IPS-18a (cell line): ENCODE results near the gene EIF4G3.
"Not testable (repeated sequence)": the region's sequence is repeated elsewhere in the genome, so short reads cannot be mapped to it uniquely, and the experiment has no call there.

Source experiments
- H3K27ac ChIP-seq: one replicate; pipeline ENCODE4 v1.5.1; 2013; ENCODE audit warnings: low read length
- H3K27me3 ChIP-seq: one replicate; pipeline ENCODE4 v1.6.1; 2013; ENCODE audit warnings: mild to moderate bottlenecking, low read length; ENCODE audit not compliant: control insufficient read depth, insufficient read depth
- H3K36me3 ChIP-seq: one replicate; pipeline ENCODE4 v1.6.1; 2013; ENCODE audit warnings: low read depth, low read length; ENCODE audit not compliant: control insufficient read depth
- H3K4me1 ChIP-seq: one replicate; pipeline ENCODE4 v1.6.1; 2013; ENCODE audit warnings: low read depth, low read length; ENCODE audit not compliant: control insufficient read depth
- H3K4me3 ChIP-seq: one replicate; pipeline ENCODE4 v1.5.1; 2013; ENCODE audit warnings: low read length
- H3K9ac ChIP-seq: one replicate; pipeline ENCODE4 v1.6.1; 2013; ENCODE audit warnings: mild to moderate bottlenecking, low read length, moderate library complexity
- H3K9me3 ChIP-seq: one replicate; pipeline ENCODE4 v1.6.1; 2013; ENCODE audit warnings: low read depth, low read length; ENCODE audit not compliant: control insufficient read depth

EIF4G3 gene

DNA sequence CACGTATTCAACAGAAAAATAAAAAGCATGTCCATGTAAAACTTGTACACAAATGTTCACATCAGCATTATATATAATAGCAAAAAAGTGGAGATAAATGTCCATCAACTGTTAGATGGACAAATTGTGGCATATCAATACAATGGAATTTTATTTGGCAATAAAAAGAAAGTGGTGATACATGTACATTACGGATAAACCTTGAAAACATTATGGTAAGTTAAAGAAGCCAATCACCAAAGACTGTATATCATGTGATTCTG, 76.9 kb downstream of the EIF4G3 start:
- no peak overlapping the region for H3K27ac ChIP-seq
- H3K9me3 ChIP-seq: no peaks in the 10 kb centered on the region
- no peak overlapping the region for H3K9ac ChIP-seq
- H3K36me3 ChIP-seq: peaks cover 10% of the 10 kb centered on the region
- peaks cover 12% of the 10 kb centered on the region for H3K4me1 ChIP-seq
- H3K27me3 ChIP-seq: no peaks in the 10 kb centered on the region
- no peak overlapping the region for H3K4me3 ChIP-seq

- Histone ChIP-seq H3K4me3 (no peak overlapping the region), H3K9me3 (no peaks in the 10 kb centered on the region), H3K4me1 (peaks cover 12% of the 10 kb centered on the region), H3K27ac (no peak overlapping the region), H3K27me3 (no peaks in the 10 kb centered on the region), H3K9ac (no peak overlapping the region), H3K36me3 (peaks cover 7% of the 10 kb centered on the region)
Observed at GRCh38 chr1:21099034-21099868, 77.4 kb downstream of the EIF4G3 start.

- Histone ChIP-seq H3K9ac (no peak overlapping the region), H3K27ac (no peak overlapping the region), H3K4me3 (no peak overlapping the region), H3K9me3 (no peaks in the 10 kb centered on the region), H3K36me3 (peaks cover 7% of the 10 kb centered on the region), H3K4me1 (peaks cover 12% of the 10 kb centered on the region), H3K27me3 (no peaks in the 10 kb centered on the region)
Observed at GRCh38 chr1:21098186-21098915, 78.3 kb downstream of the EIF4G3 start.

GRCh38 chr1:21097729-21098128, 79.0 kb downstream of the EIF4G3 start:
- Histone ChIP-seq H3K4me1 (peaks cover 12% of the 10 kb centered on the region), H3K9ac (no peak overlapping the region), H3K27me3 (no peaks in the 10 kb centered on the region), H3K4me3 (no peak overlapping the region), H3K9me3 (no peaks in the 10 kb centered on the region), H3K36me3 (peaks cover 7% of the 10 kb centered on the region), H3K27ac (no peak overlapping the region)

- peaks cover 7% of the 10 kb centered on the region for H3K36me3 ChIP-seq
- H3K4me1 ChIP-seq: peaks cover 5% of the 10 kb centered on the region
- H3K27me3 ChIP-seq: no peaks in the 10 kb centered on the region
- no peak overlapping the region for H3K4me3 ChIP-seq
- H3K27ac ChIP-seq: no peak overlapping the region
- no peak overlapping the region for H3K9ac ChIP-seq
- H3K9me3 ChIP-seq: no peaks in the 10 kb centered on the region
Observed at GRCh38 chr1:21095976-21096375, 80.7 kb downstream of the EIF4G3 start.

DNA sequence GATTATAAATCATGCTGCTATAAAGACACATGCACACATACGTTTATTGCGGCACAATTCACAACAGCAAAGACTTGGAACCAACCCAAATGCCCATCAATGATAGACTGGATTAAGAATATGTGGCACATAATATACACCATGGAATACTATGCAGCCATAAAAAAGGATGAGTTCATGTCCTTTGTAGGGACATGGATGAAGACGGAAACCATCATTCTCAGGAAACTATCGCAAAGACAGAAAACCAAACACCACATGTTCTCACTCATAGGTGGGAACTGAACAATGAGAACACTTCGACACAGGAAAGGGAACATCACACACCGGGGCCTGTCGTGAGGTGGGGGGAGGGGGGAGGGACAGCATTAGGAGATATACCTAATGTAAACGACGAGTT, 82.4 kb downstream of the EIF4G3 start:
- H3K27me3 ChIP-seq, H3K4me3 ChIP-seq, H3K27ac ChIP-seq, H3K36me3 ChIP-seq, H3K4me1 ChIP-seq, H3K9me3 ChIP-seq, H3K9ac ChIP-seq: not testable (repeated sequence)

DNA sequence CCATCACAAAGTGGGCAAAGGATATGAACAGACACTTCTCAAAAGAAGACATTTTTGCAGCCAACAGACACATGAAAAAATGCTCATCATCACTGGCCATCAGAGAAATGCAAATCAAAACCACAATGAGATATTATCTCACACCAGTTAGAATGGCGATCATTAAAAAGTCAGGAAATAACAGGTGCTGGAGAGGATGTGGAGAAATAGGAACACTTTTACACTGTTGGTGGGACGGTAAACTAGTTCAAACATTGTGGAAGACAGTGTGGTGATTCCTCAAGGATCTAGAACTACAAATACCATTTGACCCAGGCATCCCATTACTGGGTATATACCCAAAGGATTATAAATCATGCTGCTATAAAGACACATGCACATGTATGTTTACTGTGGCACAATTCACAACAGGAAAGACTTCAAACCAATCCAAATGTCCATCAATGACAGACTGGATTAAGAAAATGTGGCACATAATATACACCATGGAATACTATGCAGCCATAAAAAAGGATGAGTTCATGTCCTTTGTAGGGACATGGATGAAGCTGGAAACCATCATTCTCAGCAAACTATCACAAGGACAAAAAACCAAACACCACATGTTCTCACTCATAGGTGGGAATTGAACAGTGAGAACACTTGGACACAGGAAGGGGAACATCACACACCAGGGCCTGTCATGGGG, 83.3 kb downstream of the EIF4G3 start:
- H3K36me3 ChIP-seq, H3K4me1 ChIP-seq, H3K9me3 ChIP-seq, H3K27ac ChIP-seq, H3K9ac ChIP-seq, H3K4me3 ChIP-seq, H3K27me3 ChIP-seq: not testable (repeated sequence)

GRCh38 chr1:21092545-21092944, 84.2 kb downstream of the EIF4G3 start:
- H3K27me3 ChIP-seq, H3K4me3 ChIP-seq, H3K27ac ChIP-seq, H3K36me3 ChIP-seq, H3K9ac ChIP-seq, H3K9me3 ChIP-seq, H3K4me1 ChIP-seq: not testable (repeated sequence)

DNA sequence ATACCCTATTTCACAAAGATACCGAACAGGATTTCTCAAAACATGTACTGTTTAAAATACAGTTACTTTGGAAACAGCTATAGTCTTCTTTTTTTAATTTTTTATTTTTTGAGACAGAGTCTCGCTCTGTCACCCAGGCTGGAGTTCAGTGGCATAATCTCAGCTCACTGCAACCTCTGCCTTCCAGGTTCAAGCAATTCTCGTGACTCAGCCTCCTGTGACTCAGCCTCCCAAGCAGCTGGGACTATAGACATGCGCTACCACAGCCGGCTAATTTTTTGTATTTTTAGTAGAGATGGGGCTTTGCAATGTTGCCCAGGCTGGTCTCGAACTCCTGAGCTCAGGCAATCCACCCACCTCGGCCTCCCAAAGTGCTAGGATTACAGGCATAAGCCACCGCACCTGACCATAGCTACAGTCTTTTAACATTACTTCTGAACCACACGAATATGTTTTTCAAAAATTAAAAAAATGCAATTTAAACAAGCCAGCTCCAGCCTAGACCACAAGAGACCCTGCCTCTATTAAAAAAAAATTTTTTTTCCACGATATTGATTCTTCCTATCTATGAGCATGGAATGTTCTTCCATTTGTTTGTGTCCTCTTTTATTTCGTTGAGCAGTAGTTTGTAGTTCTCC, 85.5 kb downstream of the EIF4G3 start:
- H3K4me3 ChIP-seq, H3K9ac ChIP-seq, H3K4me1 ChIP-seq, H3K36me3 ChIP-seq, H3K27ac ChIP-seq, H3K9me3 ChIP-seq, H3K27me3 ChIP-seq: not testable (repeated sequence)

DNA sequence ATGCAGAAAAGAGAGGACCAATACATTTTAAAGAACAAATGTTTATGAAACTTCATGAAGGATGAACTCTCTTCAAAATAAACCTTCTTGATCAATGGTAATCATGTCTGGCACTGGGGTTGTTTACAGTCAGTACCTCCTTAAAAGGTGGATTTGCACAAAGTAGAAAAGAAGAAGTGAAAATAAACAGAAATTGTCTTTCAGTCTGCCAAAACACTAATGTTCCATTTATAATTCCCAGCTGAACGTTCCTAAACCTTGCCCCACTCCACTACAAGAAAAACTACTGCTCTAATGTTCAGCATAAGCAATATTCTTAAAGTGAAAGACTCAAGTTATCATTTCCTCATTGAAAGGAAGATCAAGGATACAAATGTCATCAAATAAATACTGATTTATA, 86.2 kb downstream of the EIF4G3 start:
- H3K9ac ChIP-seq: no peak overlapping the region
- H3K27me3 ChIP-seq: no peaks in the 10 kb centered on the region
- H3K27ac ChIP-seq: no peak overlapping the region
- H3K4me3 ChIP-seq: no peak overlapping the region
- no peaks in the 10 kb centered on the region for H3K9me3 ChIP-seq
- H3K36me3 ChIP-seq: peaks cover 4% of the 10 kb centered on the region
- H3K4me1 ChIP-seq: no peaks in the 10 kb centered on the region

GRCh38 chr1:21089731-21090130, 87.0 kb downstream of the EIF4G3 start:
- no peaks in the 10 kb centered on the region for H3K4me1 ChIP-seq
- H3K36me3 ChIP-seq: peaks cover 4% of the 10 kb centered on the region
- no peak overlapping the region for H3K4me3 ChIP-seq
- H3K9ac ChIP-seq: no peak overlapping the region
- no peaks in the 10 kb centered on the region for H3K9me3 ChIP-seq
- H3K27ac ChIP-seq: no peak overlapping the region
- no peaks in the 10 kb centered on the region for H3K27me3 ChIP-seq
